Right lobe of liver (tissue), 6 donors: Measurements from ENCODE around the gene DIP2C. TPM values are rescaled to one million over a fixed set of nuclear protein-coding genes. Genes with fewer than 3 reads are reported as not detected.
"Not testable (repeated sequence)": the region's sequence is repeated elsewhere in the genome, so short reads cannot be mapped to it uniquely, and the experiment has no call there.

Experiments
- ATAC-seq, 4 donors: fragments of 200-7000 bp; cut with Tn5 transposase; one replicate each; pipeline ENCODE4 v1.9.1; 2020; ENCODE audit warnings: mild to moderate bottlenecking in 4 of 4, moderate library complexity in 4 of 4
- DNase-seq, 3 donors: peaks; one replicate each; pipeline ENCODE4 v3.0.0-alpha.2; 2020
- H3K27ac ChIP-seq, 3 donors: fragments of 200-600 bp; one replicate each; pipeline ENCODE4 v1.8.0; 2022
- H3K27me3 ChIP-seq, 2 donors: fragments of 200-600 bp; one replicate each; pipeline ENCODE4 v1.8.0; 2022
- H3K36me3 ChIP-seq, 4 donors: fragments of 200-600 bp; sonication (generic) in 1 of 4; one replicate each; pipeline versions ENCODE4 v1.5.1 to v1.8.0; 2017 to 2022; ENCODE audit warnings: control low read depth in 1 of 4
- H3K4me1 ChIP-seq, 4 donors: fragments of 200-600 bp; sonication (generic) in 1 of 4; one replicate each; pipeline versions ENCODE4 v1.5.1 to v1.8.0; 2017 to 2022; ENCODE audit warnings: control low read depth in 1 of 4
- H3K4me3 ChIP-seq, 3 donors: fragments of 200-600 bp; one replicate each; pipeline ENCODE4 v1.8.0; 2022
- H3K9me3 ChIP-seq, 4 donors: fragments of 200-600 bp; sonication (generic) in 1 of 4; one replicate each; pipeline versions ENCODE4 v1.5.1 to v1.8.0; 2017 to 2022; ENCODE audit warnings: control low read depth in 1 of 4
- POLR2A ChIP-seq: fragments of 450-650 bp; IDR thresholded peaks from one replicate; pipeline ENCODE4 v1.6.1; 2017; ENCODE audit warnings: antibody characterized with exemption, mild to moderate bottlenecking
- WGBS: methylation state at CpG from one replicate; pipeline ENCODE4 v1.1.6; 2018; ENCODE audit warnings: low coverage, low lambda C conversion rate; ENCODE audit not compliant: insufficient coverage; ENCODE audit errors: missing lambda C conversion rate; 5-methylcytosine and 5-hydroxymethylcytosine counted together
- intact Hi-C, 2 donors: fragments of 100-400 bp; cut with DNase I; formaldehyde crosslinking; loops; one replicate each; pipeline versions ENCODE4 v1.11.2 to v1.14.1; 2022
- total RNA-seq, 6 experiments: library from RNA; depleted of rRNA in 2 of 6; stranded (reverse); fragments of >200 nt in 2 of 6; fragmentation: NEBNext Ultra II Directional in 3 of 6; extraction: Animal tissue kit (Norgen Biotek cat#: 25700) in 3 of 6; gene quantifications; one replicate each; pipeline versions ENCODE4 v1.1.0 to v1.2.4, GENCODE V29; 2016 to 2023
- TF ChIP-seq, protein P1 (sequence below), 4 donors: fragments of 200-600 bp in 3 of 4; fragments of 450-650 bp in 1 of 4; IDR thresholded peaks; one replicate each; pipeline versions ENCODE4 v1.5.1 to v1.8.0; 2016 to 2022; ENCODE audit warnings: antibody characterized with exemption in 4 of 4, mild to moderate bottlenecking in 2 of 4
- donor health status: DM: no; HTN: yes; CAD: no.
- donor health status: DM: no; HTN: no; CAD: no.
- donor health status: DM: no; HTN: no; CAD: no.
- donor health status: DM: no; HTN: yes; CAD: no.
- donor health status: DM: no; HTN: yes; CAD: no.

Gene DIP2C
- total RNA-seq, 6 experiments from 2014 or later, result 8.0 to 13.5 (median 11.7) TPM

DNA sequence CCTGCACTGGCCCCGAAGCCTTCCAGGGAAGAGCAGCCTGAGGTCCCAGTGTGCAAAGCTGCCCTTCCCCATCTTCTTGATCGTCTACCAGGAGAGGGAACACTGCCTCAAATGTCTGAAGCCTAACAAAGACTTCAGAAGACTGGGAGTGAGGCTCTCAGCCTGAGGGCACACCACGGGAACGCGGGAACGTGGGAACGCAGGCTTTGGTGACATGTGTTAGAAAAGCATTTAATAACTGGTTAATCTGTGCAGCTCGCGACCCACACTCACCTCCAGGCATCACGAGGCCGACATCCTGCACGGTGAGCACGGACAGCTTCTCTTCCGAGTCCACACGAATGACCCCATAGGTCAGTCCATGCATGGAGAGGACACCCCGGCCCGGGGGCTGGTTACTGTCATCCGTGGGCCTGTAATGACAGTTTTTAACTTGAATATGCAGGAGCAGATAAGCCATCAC is 320.2 kb downstream of the DIP2C start:
- Histone ChIP-seq H3K4me1 (peaks cover 0 to 13% (median 5%) of the 10 kb centered on the region in 4 donors), H3K36me3 (peaks cover 0 to 16% (median 8%) of the 10 kb centered on the region in 4 donors), H3K27ac (no peak overlapping the region), H3K9me3 (no peaks in the 10 kb centered on the region), H3K27me3 (no peaks in the 10 kb centered on the region), H3K4me3 (no peak overlapping the region)
- no peak for ATAC-seq
- 93% methylated on average over 5 of the region's 18 CpGs for WGBS
- intact Hi-C loops, result no loop called here
- TF ChIP-seq, protein P1, sequence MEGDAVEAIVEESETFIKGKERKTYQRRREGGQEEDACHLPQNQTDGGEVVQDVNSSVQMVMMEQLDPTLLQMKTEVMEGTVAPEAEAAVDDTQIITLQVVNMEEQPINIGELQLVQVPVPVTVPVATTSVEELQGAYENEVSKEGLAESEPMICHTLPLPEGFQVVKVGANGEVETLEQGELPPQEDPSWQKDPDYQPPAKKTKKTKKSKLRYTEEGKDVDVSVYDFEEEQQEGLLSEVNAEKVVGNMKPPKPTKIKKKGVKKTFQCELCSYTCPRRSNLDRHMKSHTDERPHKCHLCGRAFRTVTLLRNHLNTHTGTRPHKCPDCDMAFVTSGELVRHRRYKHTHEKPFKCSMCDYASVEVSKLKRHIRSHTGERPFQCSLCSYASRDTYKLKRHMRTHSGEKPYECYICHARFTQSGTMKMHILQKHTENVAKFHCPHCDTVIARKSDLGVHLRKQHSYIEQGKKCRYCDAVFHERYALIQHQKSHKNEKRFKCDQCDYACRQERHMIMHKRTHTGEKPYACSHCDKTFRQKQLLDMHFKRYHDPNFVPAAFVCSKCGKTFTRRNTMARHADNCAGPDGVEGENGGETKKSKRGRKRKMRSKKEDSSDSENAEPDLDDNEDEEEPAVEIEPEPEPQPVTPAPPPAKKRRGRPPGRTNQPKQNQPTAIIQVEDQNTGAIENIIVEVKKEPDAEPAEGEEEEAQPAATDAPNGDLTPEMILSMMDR (IDR thresholded peaks at IDR 0.05), result no peak
- TF ChIP-seq POLR2A, result no peak
- no peak for DNase-seq

- Histone ChIP-seq H3K4me3 (no peak overlapping the region), H3K9me3 (no peaks in the 10 kb centered on the region), H3K4me1 (peaks cover 0 to 10% (median 4%) of the 10 kb centered on the region in 4 donors), H3K27me3 (no peaks in the 10 kb centered on the region), H3K36me3 (peaks cover 0 to 16% (median 8%) of the 10 kb centered on the region in 4 donors), H3K27ac (no peak overlapping the region)
- intact Hi-C loops, result no loop called here
- no peak for TF ChIP-seq POLR2A
- TF ChIP-seq, protein P1 (IDR thresholded peaks at IDR 0.05), result no peak
- no CpG with 5 or more reads among the region's 17 CpGs for WGBS
- ATAC-seq (no peak), DNase-seq (no peak)
Measured at GRCh38 chr10:368579-369220, 320.8 kb downstream of the DIP2C start.

DNA sequence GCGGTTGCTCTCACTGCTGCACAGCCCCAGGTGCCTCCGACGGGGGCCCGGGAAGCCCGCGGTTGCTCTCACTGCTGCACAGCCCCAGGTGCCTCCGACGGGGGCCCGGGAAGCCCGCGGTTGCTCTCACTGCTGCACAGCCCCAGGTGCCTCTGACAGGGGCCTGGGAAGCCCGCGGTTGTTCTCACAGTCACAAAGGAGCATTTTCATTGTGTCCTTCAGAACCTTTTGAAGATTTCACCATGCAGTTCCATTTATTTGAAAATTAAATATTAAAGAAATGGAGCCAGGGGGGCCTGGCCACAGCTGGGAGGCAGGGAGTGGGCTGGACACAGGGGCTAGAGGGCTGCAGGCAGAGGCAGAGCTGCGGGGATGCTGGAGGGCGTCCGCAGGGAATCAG is 321.4 kb downstream of the DIP2C start:
- ATAC-seq, DNase-seq, H3K27ac ChIP-seq, H3K4me3 ChIP-seq, H3K4me1 ChIP-seq, H3K9me3 ChIP-seq, H3K27me3 ChIP-seq, intact Hi-C loops: not testable (repeated sequence)
- H3K36me3 ChIP-seq, result peaks cover 0 to 16% (median 8%) of the 10 kb centered on the region in 4 donors
- 91% methylated on average over 5 of the region's 16 CpGs for WGBS

DNA sequence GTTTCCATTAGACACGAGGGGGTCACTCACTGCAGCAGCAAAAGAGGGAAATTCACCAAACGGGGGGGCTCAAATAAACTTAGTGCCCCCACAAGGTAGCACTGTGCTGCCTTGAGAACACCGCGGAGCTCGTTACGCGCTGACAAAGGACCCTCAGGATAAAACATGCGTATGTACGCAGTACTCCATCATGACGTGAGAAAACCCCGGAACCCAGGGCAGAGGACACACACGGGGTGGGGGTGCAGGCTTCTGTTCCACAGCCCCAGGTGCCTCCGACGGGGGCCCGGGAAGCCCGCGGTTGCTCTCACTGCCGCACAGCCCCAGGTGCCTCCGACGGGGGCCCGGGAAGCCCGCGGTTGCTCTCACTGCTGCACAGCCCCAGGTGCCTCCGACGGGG is 321.8 kb downstream of the DIP2C start:
- TF ChIP-seq POLR2A, result no peak
- TF ChIP-seq, protein P1 (IDR thresholded peaks at IDR 0.05), result no peak
- DNase-seq, result no peak
- H3K27me3 ChIP-seq, result no peaks in the 10 kb centered on the region
- intact Hi-C loops, result no loop called here
- H3K27ac ChIP-seq, result no peak overlapping the region
- ATAC-seq, result no peak
- no peak overlapping the region for H3K4me3 ChIP-seq
- peaks cover 0 to 16% (median 8%) of the 10 kb centered on the region in 4 donors for H3K36me3 ChIP-seq
- no peaks in the 10 kb centered on the region for H3K9me3 ChIP-seq
- peaks cover 0 to under 1% (median 0%) of the 10 kb centered on the region in 4 donors for H3K4me1 ChIP-seq
- WGBS, result 98% methylated on average over 7 of the region's 25 CpGs

DNA sequence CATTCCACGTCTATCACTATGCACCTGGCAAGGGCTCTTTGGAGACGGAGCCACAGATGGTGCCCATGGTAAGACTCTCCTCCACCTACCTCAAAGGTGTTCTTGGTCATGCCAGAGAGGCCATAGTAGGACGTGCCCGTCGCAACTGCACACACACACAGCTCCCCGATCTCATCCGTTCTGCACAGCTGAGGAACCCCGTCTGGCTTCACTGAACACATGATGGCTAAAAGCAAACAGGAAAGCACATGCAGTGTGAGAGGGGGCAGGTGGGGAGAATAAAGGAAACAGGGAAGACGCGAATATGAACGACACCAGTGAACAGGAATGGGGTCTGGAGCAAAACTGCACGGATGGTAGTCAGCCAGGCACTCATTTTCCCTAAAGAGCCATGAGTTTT is 323.3 kb downstream of the DIP2C start:
- ATAC-seq, result no peak
- WGBS, result 97% methylated on average over 12 of the region's 12 CpGs
- H3K36me3 ChIP-seq, result peaks cover 0 to 16% (median 8%) of the 10 kb centered on the region in 4 donors

More for the DNA sequence above, 323.3 kb downstream of the DIP2C start:
- TF ChIP-seq POLR2A, result no peak
- TF ChIP-seq, protein P1 (IDR thresholded peaks at IDR 0.05), result no peak
- Histone ChIP-seq H3K27ac (no peak overlapping the region), H3K4me3 (no peak overlapping the region), H3K4me1 (peaks cover 0 to 7% (median 0%) of the 10 kb centered on the region in 4 donors), H3K27me3 (no peaks in the 10 kb centered on the region), H3K9me3 (no peaks in the 10 kb centered on the region)
- intact Hi-C loops, result no loop called here
- DNase-seq, result no peak
